Activated CD4-positive, alpha-beta T cell treated with anti-CD3 and anti-CD28 coated beads, Interleukin-10, Interleukin-2, amounts not matched to agents 100 ng/mL and 50 ng/mL, durations not matched to agents 16 hours and 8 hours (primary cell): Measurements from ENCODE around the gene RAB43.
"Not testable (repeated sequence)": the region's sequence is repeated elsewhere in the genome, so short reads cannot be mapped to it uniquely, and the experiment has no call there.

Source experiments
- DNase-seq: peaks from one replicate; pipeline ENCODE4 v3.0.0-alpha.2; 2020

The RAB43 gene

GRCh38 chr3:129121016-129121791, 400 bp downstream of the RAB43 start:
- no peak for DNase-seq

GRCh38 chr3:129120254-129121004, 1.2 kb downstream of the RAB43 start:
- peak; percentile 98 for DNase-seq

DNA sequence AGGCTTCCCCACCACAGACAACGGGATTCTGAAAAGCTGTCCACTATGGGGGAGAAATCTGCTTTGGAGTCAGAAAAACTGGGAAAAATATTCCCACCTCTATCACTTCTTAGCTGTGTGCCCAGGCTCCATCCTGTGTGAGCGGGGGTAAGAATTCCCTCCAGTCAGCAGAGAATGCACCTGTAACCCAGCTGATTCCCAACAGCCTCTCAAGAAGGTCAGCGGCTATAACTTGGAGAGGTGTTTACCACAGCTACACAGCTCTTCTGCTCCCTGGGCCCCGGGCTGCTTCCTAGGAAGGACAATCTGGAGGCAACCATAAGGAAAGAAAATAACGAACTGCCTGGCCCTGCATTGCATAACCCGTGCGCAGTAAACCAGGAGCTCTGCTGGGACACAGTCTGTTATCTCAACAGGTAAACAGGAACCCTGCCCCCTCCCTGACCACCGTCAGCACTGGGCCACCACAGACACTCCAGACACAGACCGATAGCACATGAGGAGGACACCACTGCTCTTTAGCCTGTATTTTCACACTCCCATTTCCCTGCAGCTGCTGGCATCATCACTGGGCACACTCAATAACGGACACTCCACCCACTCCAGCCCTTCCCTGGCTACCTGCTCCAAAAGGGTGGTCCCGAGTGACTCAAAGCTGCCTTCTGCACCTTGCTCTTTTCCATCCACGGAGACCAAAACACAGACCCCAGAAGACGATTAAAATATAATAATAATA, 2.1 kb downstream of the RAB43 start:
- DNase-seq = peak; percentile 44

GRCh38 chr3:129118745-129119144, 2.9 kb downstream of the RAB43 start:
- peak; percentile 64 for DNase-seq

DNA sequence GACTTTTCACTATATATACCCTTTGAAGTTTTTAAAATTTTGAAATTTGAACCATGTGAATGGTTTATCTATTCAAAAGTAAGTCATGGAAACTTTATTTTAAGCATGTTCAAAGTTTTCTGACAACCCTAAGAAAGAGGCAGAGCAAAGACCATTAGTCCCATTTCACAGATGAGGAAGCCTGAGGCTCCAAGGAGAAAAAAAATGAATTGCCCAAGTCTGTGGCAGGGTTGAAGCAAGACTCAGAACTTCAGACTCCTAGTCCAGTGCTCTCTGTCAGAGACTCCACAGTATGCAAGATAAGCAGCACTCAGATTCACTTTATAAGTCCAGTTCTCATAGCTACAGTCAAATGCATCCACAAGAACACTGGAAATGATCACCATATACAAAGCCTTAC, 4.5 kb downstream of the RAB43 start:
- DNase-seq = no peak

DNA sequence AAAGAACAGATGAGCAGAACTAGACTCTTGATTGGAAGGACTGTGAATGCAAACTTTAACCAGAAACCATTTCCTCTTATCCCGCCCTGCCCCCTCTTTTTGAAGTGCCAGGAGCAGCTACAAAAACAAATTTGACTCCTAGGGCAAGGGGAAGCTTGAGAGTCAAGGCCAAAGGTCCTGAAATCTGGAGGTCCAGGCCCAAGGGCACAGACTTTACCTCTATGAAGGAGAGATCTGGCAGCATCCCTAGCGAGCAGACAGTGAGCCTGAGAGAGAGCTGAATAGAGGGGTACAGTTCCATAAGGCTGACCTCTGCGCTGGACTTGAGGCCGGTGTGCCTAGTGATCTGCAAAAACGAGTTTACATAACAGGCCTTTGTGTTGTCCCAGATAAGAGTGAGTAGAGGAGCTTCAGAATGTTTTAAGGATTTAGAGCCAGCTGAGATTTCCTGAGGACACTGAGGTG, 5.1 kb downstream of the RAB43 start:
- peak; percentile 30 for DNase-seq

- DNase-seq = no peak
Measured at GRCh38 chr3:129114455-129114854, 7.1 kb downstream of the RAB43 start.

DNA sequence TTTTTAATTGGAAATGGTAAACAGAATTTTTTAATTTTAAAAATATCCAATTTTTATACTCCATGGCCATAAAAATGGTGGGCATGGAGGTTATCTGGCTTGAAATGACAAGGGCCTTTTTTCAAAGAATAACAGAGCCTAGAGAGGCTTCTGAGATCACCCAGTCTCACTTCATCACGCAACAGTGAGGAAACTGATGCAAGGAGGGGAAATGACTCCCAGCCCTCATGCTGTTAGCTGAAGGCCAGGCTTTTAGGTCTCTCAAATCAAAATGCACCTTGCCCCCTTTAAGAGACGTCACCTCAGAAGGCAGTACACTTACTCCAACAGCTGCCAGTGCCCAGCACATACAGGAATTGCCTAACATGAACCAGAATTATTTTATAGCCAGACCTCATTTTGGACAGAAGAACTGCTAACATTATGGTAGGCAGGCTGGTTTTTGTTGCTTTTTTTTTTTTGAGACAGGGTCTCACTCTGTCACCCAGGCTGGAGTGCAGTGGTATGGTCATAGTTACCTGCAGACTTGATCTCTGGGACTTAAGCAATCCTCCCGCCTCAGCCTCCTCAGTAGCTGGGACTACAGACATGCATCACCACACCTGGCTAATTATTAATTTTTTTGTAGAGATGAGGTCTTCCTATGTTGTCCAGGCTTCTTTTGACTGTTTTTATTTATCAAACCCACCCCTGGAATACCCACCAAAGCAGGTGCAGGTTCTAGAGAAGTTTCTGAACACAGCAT, 9.1 kb downstream of the RAB43 start:
- DNase-seq = peak; percentile 70

DNA sequence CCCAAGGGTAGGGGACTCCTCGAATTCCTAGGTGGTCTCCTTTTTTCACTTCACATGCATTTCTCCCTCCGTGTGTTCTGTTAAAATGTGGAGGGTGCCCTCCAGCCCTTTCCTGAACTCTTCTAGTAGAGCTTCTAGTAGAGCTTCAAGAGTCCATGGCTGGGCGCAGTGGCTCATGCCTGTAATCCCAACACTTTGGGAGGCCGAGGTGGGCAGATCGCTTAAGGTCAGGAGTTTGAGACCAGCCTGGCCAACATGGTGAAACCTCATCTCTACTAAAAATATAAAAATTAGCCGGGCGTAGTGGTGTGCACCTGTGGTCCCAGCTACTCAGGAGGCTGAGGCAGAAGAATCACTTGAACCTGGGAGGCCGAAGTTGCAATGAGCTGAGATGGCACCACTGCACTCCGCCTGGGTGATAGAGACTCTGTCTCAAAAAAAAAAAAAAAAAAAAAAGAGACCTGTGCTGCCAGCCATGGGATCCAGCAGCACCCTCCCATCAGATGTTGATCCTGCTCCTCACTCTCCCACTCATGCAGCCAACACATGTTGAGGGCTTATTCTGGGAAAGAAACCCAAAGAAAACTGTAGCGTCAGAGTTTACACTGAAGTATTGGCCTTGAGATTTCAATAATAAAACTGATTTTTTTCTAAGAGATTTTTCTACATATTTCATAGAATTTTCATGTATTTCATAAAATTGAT, 10.4 kb downstream of the RAB43 start:
- not testable (repeated sequence) for DNase-seq

DNA sequence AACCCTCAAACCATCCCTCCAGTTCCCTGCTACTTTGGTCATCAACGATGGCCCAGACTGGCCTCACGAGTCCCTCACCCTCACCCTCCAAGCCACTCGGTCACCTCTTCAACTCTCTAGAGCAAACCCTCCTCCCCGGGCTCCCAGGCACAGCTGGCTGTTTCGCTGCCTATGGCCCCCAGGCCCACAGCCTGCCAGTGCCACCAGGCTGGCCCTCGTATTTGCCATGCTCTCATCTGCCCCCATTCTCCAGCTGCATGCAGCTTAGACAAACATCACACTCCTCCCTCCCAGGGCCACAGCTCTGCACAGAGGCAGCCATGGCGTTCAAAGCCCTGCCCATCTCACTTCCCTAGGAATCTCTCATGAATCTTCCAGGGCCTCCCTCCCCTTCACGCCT, 13.8 kb downstream of the RAB43 start:
- no peak for DNase-seq

DNA sequence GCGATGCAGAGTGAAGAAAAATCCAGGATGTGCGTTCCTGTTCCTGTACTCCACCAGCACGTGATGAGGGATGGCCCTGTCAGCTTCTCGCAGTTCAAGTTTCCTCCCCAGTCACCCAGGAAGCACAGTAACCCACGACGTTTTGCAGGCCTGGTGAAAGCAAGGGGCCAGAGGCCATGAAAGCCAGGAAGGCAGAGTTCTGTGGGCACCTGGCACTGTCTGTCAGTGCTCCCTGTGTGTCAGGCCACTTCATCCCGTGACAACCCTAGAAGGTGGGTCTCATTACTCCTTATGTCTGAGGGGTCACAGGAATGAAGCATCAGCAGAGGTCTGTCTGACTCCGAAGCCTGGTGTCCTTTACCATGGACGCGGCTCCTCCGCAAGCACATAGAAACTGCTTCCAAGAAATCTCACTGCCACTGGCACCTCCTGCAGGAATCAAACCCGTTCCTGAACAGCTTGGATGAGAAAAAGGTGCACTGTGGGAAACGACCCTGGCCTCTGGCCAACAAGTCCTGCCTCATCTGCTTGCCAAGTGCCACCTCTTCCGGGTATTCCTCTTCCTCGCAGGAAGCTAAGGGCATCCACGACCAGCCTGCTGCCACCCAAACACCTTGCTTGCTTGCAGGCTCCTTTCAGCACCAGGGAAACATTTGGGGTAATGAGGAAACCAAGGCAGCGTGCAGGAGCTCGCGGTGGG, 14.6 kb downstream of the RAB43 start:
- DNase-seq = no peak

GRCh38 chr3:129106320-129106719, 15.3 kb downstream of the RAB43 start:
- DNase-seq = no peak

DNA sequence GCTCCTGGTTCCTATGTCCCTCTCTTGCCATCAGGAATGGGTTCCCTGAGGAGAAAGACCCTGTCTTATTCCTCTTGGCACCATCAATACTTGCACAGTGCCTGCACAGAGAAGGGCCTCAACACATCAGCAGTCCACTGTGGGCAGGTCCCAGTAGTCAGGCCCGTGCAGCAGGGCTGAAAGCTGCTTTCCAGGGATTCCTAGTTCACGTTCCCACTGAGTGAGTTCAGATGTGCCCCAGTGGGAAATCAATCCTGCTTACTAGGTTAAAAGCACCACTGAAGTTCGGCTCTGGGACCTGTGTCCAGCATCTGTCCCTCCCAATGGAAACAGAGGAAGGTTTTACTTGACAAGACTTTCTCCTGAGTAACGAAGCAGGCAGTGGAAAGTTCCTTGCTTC, 15.7 kb downstream of the RAB43 start:
- no peak for DNase-seq

GRCh38 chr3:129104498-129105079, 17.0 kb downstream of the RAB43 start:
- DNase-seq = no peak

DNA sequence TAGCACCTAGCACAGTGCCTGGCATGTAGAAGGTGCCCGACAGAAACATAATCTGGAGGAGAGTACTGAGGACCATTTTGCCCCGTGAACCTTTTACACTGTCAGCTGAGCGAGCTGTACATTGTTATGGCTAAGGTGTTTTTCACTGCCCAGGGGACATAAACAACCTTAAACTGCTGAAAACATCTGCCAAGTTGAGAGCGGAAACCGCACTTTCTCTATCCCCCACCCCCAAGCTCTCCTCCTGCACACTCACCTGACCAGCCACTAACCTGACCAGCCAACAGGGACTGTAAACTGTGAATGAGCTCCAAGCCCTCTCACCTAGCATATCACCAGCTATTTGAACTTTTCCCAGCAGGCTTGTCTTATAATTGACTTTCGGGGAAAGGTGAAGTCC, 17.6 kb downstream of the RAB43 start:
- DNase-seq = no peak

- DNase-seq = no peak
Measured at GRCh38 chr3:129103296-129103695, 18.3 kb downstream of the RAB43 start.

- no peak for DNase-seq
Measured at GRCh38 chr3:129101370-129102138, 20.1 kb downstream of the RAB43 start.

GRCh38 chr3:129100274-129100673, 21.3 kb downstream of the RAB43 start:
- DNase-seq = no peak

- no peak for DNase-seq
Measured at GRCh38 chr3:129095285-129095684, 26.3 kb downstream of the RAB43 start.

DNA sequence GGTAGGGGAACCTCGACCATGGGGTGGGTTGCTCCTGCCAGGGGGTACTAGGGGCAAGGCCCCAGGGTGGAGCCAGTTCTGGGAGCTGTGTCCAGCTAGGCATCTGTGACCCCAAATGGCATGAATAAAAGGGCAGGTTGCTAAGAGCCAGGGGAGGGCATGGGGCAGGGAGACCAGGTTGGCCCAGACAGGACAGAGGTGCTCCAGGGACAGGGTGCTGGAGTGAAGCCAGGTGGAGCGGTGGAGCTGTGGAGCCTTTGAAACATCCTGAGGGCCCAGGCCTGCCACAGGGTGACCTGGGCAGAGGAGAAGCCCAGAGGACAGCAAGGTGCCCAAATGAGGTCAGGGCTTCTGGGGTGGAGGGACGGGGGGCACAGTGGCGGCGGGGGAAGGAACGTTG, 33.3 kb downstream of the RAB43 start:
- not testable (repeated sequence) for DNase-seq
